ENCODE data around the gene CETP.

GRCh38 chr16:56974549-56975300 lies 13.0 kb downstream of the CETP start:
- TF ChIP-seq CTCF (IDR thresholded peaks at IDR 0.05) (no peak), POLR2A (IDR thresholded peaks at IDR 0.05) (no peak)

Measured in lower leg skin (tissue), 3 donors.